ENCODE data around the gene BMAL1.

BMAL1 gene

DNA sequence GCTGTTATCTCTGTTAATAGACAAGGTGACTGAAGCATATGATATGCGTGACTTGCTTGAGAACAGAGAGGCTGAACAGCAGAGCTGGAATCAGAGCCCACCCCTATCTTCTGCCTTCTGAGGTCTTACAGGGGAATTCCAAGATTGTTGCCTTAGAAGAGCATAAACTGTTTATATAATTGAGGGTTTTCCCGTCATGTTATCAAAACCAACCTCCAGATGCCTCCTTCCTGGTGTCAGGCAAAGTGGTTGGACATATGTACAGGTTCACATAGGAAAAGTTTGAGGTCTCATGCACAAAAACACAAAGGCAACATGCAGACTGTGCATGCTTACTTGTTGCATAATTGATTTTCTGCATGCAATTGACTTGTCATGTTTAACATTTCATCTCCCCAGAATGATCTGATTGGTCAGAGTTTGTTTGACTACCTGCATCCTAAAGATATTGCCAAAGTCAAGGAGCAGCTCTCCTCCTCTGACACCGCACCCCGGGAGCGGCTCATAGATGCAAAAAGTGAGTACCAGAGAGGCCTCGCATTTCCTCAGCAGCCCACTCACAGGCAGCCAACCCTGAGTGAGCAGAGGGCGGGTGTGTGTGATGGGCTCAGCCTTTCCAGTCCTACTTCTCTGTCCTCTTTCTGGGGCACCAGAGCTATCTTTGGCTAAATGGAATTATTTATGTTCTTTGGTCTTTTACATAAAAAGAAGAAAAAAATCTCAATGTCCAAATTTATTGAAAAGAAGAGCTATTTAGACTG lies 88.9 kb downstream of the BMAL1 start:
- Histone ChIP-seq H3K79me2 (ENCODE audit: control insufficient read depth, low read length) (no peaks in the 10 kb centered on the region), H3K36me3 (ENCODE audit: control insufficient read depth, low read length) (no peaks in the 10 kb centered on the region), H3F3A (ENCODE audit: control insufficient read depth, insufficient read depth) (no peaks in the 10 kb centered on the region), H3K27me3 (ENCODE audit: control insufficient read depth, low read length) (peaks cover 12% of the 10 kb centered on the region), H4K20me1 (ENCODE audit: control insufficient read depth, insufficient read depth, low read depth, low read length) (no peaks in the 10 kb centered on the region), H3K27ac (ENCODE audit: low read depth, low read length) (no peak overlapping the region), H3K4me3 (ENCODE audit: low read length) (no peak overlapping the region), H3K4me2 (ENCODE audit: low read length) (no peak overlapping the region), H3K4me1 (ENCODE audit: control insufficient read depth, low read length) (no peaks in the 10 kb centered on the region), H3K9me2 (replicated peaks; ENCODE audit: control insufficient read depth, low read length) (no peaks in the 10 kb centered on the region), H3K9me3 (ENCODE audit: control insufficient read depth, insufficient read depth, low read length) (no peaks in the 10 kb centered on the region)
- no peak for TF ChIP-seq EZH2phosphoT487 (IDR thresholded peaks at IDR 0.05; ENCODE audit: borderline replicate concordance, low read length)
- TF ChIP-seq, protein P1, sequence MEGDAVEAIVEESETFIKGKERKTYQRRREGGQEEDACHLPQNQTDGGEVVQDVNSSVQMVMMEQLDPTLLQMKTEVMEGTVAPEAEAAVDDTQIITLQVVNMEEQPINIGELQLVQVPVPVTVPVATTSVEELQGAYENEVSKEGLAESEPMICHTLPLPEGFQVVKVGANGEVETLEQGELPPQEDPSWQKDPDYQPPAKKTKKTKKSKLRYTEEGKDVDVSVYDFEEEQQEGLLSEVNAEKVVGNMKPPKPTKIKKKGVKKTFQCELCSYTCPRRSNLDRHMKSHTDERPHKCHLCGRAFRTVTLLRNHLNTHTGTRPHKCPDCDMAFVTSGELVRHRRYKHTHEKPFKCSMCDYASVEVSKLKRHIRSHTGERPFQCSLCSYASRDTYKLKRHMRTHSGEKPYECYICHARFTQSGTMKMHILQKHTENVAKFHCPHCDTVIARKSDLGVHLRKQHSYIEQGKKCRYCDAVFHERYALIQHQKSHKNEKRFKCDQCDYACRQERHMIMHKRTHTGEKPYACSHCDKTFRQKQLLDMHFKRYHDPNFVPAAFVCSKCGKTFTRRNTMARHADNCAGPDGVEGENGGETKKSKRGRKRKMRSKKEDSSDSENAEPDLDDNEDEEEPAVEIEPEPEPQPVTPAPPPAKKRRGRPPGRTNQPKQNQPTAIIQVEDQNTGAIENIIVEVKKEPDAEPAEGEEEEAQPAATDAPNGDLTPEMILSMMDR (IDR thresholded peaks at IDR 0.05; ENCODE audit: low read depth, low read length, poor library complexity, severe bottlenecking): no peak

DNA sequence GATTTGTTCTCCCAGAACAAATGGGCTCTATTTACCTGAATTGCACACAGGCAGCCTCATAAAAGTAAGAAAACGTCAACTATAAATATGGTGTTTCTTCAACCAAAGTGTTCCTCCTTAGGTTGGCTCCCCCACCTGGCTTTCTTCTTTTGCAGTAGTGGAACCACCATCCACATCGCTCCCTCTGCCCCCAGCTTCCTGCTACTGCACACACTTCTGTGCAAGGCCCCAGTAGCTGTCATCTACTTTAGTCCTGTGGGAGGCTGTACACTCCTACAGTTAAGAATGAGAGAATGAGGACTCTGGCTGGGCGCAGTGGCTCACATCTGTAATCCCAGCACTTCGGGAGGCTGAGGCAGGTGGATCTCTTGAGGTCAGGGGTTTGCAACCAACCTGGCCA lies 89.5 kb downstream of the BMAL1 start:
- no peak overlapping the region for H3K27ac ChIP-seq (ENCODE audit: low read depth, low read length)
- peaks cover 12% of the 10 kb centered on the region for H3K27me3 ChIP-seq (ENCODE audit: control insufficient read depth, low read length)
- H3K4me1 ChIP-seq (ENCODE audit: control insufficient read depth, low read length): no peaks in the 10 kb centered on the region
- no peaks in the 10 kb centered on the region for H3K9me3 ChIP-seq (ENCODE audit: control insufficient read depth, insufficient read depth, low read length)
- no peaks in the 10 kb centered on the region for H3F3A ChIP-seq (ENCODE audit: control insufficient read depth, insufficient read depth)
- no peak overlapping the region for H3K4me3 ChIP-seq (ENCODE audit: low read length)
- no peaks in the 10 kb centered on the region for H4K20me1 ChIP-seq (ENCODE audit: control insufficient read depth, insufficient read depth, low read depth, low read length)
- no peak for TF ChIP-seq EZH2phosphoT487 (IDR thresholded peaks at IDR 0.05; ENCODE audit: borderline replicate concordance, low read length)
- TF ChIP-seq, protein P1 (IDR thresholded peaks at IDR 0.05; ENCODE audit: low read depth, low read length, poor library complexity, severe bottlenecking): no peak
- H3K9me2 ChIP-seq (replicated peaks; ENCODE audit: control insufficient read depth, low read length): no peaks in the 10 kb centered on the region
- no peaks in the 10 kb centered on the region for H3K79me2 ChIP-seq (ENCODE audit: control insufficient read depth, low read length)
- H3K4me2 ChIP-seq (ENCODE audit: low read length): no peak overlapping the region
- H3K36me3 ChIP-seq (ENCODE audit: control insufficient read depth, low read length): no peaks in the 10 kb centered on the region

DNA sequence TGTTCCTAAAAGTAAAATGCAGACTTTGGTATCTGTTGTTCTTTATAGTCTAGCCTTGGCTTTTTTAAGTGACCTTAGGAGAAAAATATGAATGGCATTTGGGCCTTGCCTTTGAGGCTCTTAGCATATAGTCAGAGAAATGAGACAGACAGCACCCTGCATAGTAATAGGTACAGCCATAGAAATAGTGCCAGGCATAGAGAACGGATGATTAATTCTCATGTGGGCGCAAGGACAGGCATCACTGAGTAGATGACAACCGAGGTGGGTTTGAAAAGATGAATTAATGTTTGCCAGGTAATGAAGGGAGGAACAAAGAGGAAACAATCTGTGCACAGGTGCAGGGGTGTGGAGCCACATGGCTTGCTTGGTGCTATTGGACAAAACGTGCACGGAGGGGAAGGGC lies 90.5 kb downstream of the BMAL1 start:
- Histone ChIP-seq H4K20me1 (ENCODE audit: control insufficient read depth, insufficient read depth, low read depth, low read length) (no peaks in the 10 kb centered on the region), H3K4me3 (ENCODE audit: low read length) (no peak overlapping the region), H3K4me1 (ENCODE audit: control insufficient read depth, low read length) (no peaks in the 10 kb centered on the region), H3K27me3 (ENCODE audit: control insufficient read depth, low read length) (peaks cover 12% of the 10 kb centered on the region), H3K4me2 (ENCODE audit: low read length) (no peak overlapping the region), H3F3A (ENCODE audit: control insufficient read depth, insufficient read depth) (no peaks in the 10 kb centered on the region), H3K9me2 (replicated peaks; ENCODE audit: control insufficient read depth, low read length) (no peaks in the 10 kb centered on the region), H3K9me3 (ENCODE audit: control insufficient read depth, insufficient read depth, low read length) (no peaks in the 10 kb centered on the region), H3K27ac (ENCODE audit: low read depth, low read length) (no peak overlapping the region), H3K79me2 (ENCODE audit: control insufficient read depth, low read length) (no peaks in the 10 kb centered on the region), H3K36me3 (ENCODE audit: control insufficient read depth, low read length) (no peaks in the 10 kb centered on the region)
- TF ChIP-seq, protein P1 (IDR thresholded peaks at IDR 0.05; ENCODE audit: low read depth, low read length, poor library complexity, severe bottlenecking): no peak
- TF ChIP-seq EZH2phosphoT487 (IDR thresholded peaks at IDR 0.05; ENCODE audit: borderline replicate concordance, low read length): no peak
